NCI-H1092 (cell line): Measurements from ENCODE around the gene LIN7B.
A peak's percentile ranks its signal among the peaks of the same experiment; 100 is the strongest.

Experiments used
- DNase-seq: peaks from one replicate; lab custom pipeline; 2025; lab: John Stamatoyannopoulos, UW

The LIN7B gene

GRCh38 chr19:49094505-49095482 is 19.4 kb upstream of the LIN7B start:
- no peak for DNase-seq

- peak; percentile 15 for DNase-seq
Observed at GRCh38 chr19:49097453-49098288, 16.5 kb upstream of the LIN7B start.

- DNase-seq: no peak
Observed at GRCh38 chr19:49098795-49099194, 15.4 kb upstream of the LIN7B start.

- no peak for DNase-seq
Observed at GRCh38 chr19:49101160-49101559, 13.0 kb upstream of the LIN7B start.

- DNase-seq: no peak
Observed at GRCh38 chr19:49102303-49102702, 11.9 kb upstream of the LIN7B start.

GRCh38 chr19:49103331-49104085 is 10.7 kb upstream of the LIN7B start:
- DNase-seq: no peak

GRCh38 chr19:49104229-49104864 is 9.8 kb upstream of the LIN7B start:
- no peak for DNase-seq

- no peak for DNase-seq
Observed at GRCh38 chr19:49106648-49107135, 7.5 kb upstream of the LIN7B start.

GRCh38 chr19:49107625-49108459 is 6.3 kb upstream of the LIN7B start:
- DNase-seq: no peak

- DNase-seq: no peak
Observed at GRCh38 chr19:49109051-49109450, 5.1 kb upstream of the LIN7B start.

GRCh38 chr19:49109569-49110233 is 4.5 kb upstream of the LIN7B start:
- no peak for DNase-seq

- DNase-seq: no peak
Observed at GRCh38 chr19:49110567-49110966, 3.6 kb upstream of the LIN7B start.

GRCh38 chr19:49111218-49111998 is 2.8 kb upstream of the LIN7B start:
- no peak for DNase-seq

GRCh38 chr19:49114630-49115363 is 627 bp downstream of the LIN7B start:
- peak; percentile 34 for DNase-seq

GRCh38 chr19:49116544-49116943 is 2.4 kb downstream of the LIN7B start:
- no peak for DNase-seq

GRCh38 chr19:49117677-49118564 is 3.8 kb downstream of the LIN7B start:
- no peak for DNase-seq
